ENCODE results near the gene DDX55.

Gene DDX55

DNA sequence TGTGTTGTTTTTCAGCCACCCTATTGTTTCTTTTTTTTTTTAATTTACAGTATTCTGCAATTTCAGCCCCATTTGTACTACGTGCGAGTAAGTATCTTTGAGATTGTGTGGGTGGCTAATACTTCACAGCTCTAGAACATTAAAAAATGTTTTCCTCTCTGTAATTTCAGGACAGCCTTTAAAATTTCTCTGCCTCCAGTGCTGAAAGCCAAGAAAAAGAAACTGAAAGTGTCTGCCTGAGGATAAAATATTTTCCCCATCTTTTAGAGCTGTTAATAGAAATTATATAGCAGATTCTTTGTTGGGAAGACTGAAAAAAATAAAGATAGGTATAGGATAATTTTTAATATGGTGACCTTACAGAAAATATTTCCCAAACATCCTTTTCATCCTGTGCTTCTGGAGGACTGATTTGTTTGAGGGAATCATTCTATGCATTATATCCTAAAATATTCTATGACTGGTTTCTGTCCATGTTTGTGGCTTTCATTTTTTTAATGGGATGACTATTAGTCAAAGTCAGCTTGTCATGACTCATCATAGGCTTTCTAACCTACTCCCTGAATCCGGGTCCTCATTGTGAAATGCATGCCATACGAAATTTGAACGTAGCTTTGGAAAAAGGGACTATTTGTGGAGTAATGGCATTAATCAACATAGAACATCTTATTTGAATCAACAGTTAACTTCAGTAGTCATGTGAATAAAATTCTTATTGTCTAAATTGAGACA is 58.3 kb downstream of the DDX55 start:
- DNase-seq = no peak
- H3K4me1 ChIP-seq = no peaks in the 10 kb centered on the region
- peak overlapping the region; percentile 18 to 33 for H3K27ac ChIP-seq
- H3K4me3 ChIP-seq = no peak overlapping the region
- TF ChIP-seq, protein P1, sequence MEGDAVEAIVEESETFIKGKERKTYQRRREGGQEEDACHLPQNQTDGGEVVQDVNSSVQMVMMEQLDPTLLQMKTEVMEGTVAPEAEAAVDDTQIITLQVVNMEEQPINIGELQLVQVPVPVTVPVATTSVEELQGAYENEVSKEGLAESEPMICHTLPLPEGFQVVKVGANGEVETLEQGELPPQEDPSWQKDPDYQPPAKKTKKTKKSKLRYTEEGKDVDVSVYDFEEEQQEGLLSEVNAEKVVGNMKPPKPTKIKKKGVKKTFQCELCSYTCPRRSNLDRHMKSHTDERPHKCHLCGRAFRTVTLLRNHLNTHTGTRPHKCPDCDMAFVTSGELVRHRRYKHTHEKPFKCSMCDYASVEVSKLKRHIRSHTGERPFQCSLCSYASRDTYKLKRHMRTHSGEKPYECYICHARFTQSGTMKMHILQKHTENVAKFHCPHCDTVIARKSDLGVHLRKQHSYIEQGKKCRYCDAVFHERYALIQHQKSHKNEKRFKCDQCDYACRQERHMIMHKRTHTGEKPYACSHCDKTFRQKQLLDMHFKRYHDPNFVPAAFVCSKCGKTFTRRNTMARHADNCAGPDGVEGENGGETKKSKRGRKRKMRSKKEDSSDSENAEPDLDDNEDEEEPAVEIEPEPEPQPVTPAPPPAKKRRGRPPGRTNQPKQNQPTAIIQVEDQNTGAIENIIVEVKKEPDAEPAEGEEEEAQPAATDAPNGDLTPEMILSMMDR (IDR thresholded peaks at IDR 0.05) = no peak
- no peaks in the 10 kb centered on the region for H3K27me3 ChIP-seq
- intact Hi-C loops (cut with DNase I; ENCODE audit: low total_unique reads) = no loop called here
- no peaks in the 10 kb centered on the region for H3K9me3 ChIP-seq
- H3K36me3 ChIP-seq = peaks cover 27 to 77% (median 32%) of the 10 kb centered on the region in 3 donors

DNA sequence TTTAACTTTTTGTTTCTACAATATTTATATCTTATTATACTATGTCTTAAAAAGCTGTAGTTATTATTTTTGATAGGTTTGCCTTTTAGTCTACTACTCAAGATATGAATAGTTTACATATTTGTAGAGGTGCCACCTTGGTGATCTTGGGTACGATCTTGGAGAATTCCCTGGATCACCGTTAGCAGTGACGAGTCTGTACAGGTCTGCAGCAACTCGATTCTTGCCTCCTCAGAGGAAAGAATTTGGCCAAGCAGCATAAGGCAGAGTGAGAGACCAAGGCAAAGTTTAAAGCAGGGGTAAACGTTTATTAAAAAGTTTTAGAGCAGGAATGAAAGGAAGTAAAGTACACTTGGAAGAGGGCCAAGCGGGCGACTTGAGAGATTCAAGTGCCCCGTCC is 65.9 kb downstream of the DDX55 start:
- no peaks in the 10 kb centered on the region for H3K27me3 ChIP-seq
- H3K36me3 ChIP-seq = peaks cover 0 to 13% (median 0%) of the 10 kb centered on the region in 3 donors
- H3K9me3 ChIP-seq = no peaks in the 10 kb centered on the region
- H3K27ac ChIP-seq = no peak overlapping the region
- no peak for DNase-seq
- TF ChIP-seq, protein P1 (IDR thresholded peaks at IDR 0.05) = no peak
- peaks cover 0 to 17% (median 5%) of the 10 kb centered on the region in 4 donors for H3K4me1 ChIP-seq
- intact Hi-C loops (cut with DNase I; ENCODE audit: low total_unique reads) = no loop called here
- no peak overlapping the region for H3K4me3 ChIP-seq

All from tibial artery (tissue), 4 donors.